ENCODE measurements around the gene ZNF350. TPM values are rescaled to one million over a fixed set of nuclear protein-coding genes. Genes with fewer than 3 reads are reported as not detected.

The ZNF350 gene
- total and polyA plus RNA-seq, 2 of the 13 experiments (the other 11 are each of a cell fraction or from before 2014, with no cell fraction given) = 3.7 to 6.9 TPM

- TF ChIP-seq ZBTB39 (CRISPR knock-in tag; IDR thresholded peaks at IDR 0.05) = no peak
- TF ChIP-seq ZNF142 (CRISPR knock-in tag; IDR thresholded peaks at IDR 0.05) = no peak
- TF ChIP-seq CHD4 (IDR thresholded peaks at IDR 0.05; ENCODE audit: borderline replicate concordance, low read length) = no peak
- no peak for TF ChIP-seq ZBTB49 (CRISPR knock-in tag; IDR thresholded peaks at IDR 0.05; ENCODE audit: borderline replicate concordance)
- no peak for TF ChIP-seq ZNF75D (CRISPR knock-in tag; IDR thresholded peaks at IDR 0.05; ENCODE audit: borderline replicate concordance)
- TF ChIP-seq ZNF501 (CRISPR knock-in tag; IDR thresholded peaks at IDR 0.05) = peak; percentile 75; the same call in 1 of the 2 replicates
- no peak for TF ChIP-seq ARNTL (CRISPR knock-in tag; IDR thresholded peaks at IDR 0.05)
- no peak for TF ChIP-seq CENPX (CRISPR knock-in tag; IDR thresholded peaks at IDR 0.05)
- no peak for TF ChIP-seq ZNF552 (CRISPR knock-in tag; IDR thresholded peaks at IDR 0.05; ENCODE audit: borderline replicate concordance)
- peak; percentile 57; the same call in 1 of the 2 replicates for TF ChIP-seq POLR2G (IDR thresholded peaks at IDR 0.05; ENCODE audit: low read depth, low read length)
- no peak for TF ChIP-seq NFRKB (IDR thresholded peaks at IDR 0.05)
- no peak for TF ChIP-seq ZNF282 (IDR thresholded peaks at IDR 0.05; ENCODE audit: partially characterized antibody)
- TF ChIP-seq ZNF619 (CRISPR knock-in tag; IDR thresholded peaks at IDR 0.05) = no peak
- TF ChIP-seq MLLT10 (CRISPR knock-in tag; IDR thresholded peaks at IDR 0.05) = no peak
- TF ChIP-seq ZNF691 (CRISPR knock-in tag; IDR thresholded peaks at IDR 0.05; ENCODE audit: borderline replicate concordance, low read depth) = no peak; the same call in 1 of the 2 replicates
- TF ChIP-seq MYC (CRISPR knock-in tag; IDR thresholded peaks at IDR 0.05; ENCODE audit: borderline replicate concordance) = peak; percentile 48; the same call in 1 of the 2 replicates
- no peak for TF ChIP-seq PHB2 (IDR thresholded peaks at IDR 0.05; ENCODE audit: partially characterized antibody)
- no peak for TF ChIP-seq GPN1 (CRISPR knock-in tag; IDR thresholded peaks at IDR 0.05; ENCODE audit: borderline replicate concordance)
These were observed 21.3 kb upstream of the ZNF350 start, which contains the start of gene ZNF615 (continued) for GRCh38 chr19:52007806-52008557.

Measured in HepG2 (cell line).